ENCODE results near the gene FAM241A. TPM values are rescaled to one million over a fixed set of nuclear protein-coding genes. Genes with fewer than 3 reads are reported as not detected.
"Not testable (repeated sequence)": the region's sequence is repeated elsewhere in the genome, so short reads cannot be mapped to it uniquely, and the experiment has no call there.

FAM241A gene
- total RNA-seq, 2 experiments from 2014 or later, result 1.9 to 2.0 TPM

DNA sequence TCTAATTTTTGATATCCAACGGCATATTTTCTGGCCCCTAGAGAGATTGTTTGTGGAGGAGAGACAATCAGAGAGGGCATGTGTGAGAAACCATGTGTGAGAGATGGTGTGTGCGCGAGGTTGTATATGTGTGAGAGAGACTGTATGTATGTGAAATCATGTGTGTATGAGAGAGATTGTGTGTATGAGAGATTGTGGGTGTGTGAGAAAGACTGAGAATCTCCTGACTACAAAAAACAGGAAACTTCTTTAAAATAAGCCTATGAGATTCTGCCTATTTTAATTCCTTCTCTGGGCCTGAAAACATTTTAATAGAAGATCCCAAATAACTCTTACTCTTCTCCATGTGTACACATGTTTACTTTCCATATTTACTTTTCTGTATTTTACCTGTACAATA lies 1.5 kb upstream of the FAM241A start:
- Mint-ChIP-seq H3K27me3 (no peaks in the 10 kb centered on the region), H3K4me3 (no peak overlapping the region), H3K9me3 (no peaks in the 10 kb centered on the region), H3K4me1 (peaks cover 29% of the 10 kb centered on the region), H3K27ac (no peak overlapping the region), H3K36me3 (no peaks in the 10 kb centered on the region)
- POLR2A ChIA-PET, result no interaction called here
- DNase-seq (no peak), ATAC-seq (ENCODE audit: low read depth) (no peak)

DNA sequence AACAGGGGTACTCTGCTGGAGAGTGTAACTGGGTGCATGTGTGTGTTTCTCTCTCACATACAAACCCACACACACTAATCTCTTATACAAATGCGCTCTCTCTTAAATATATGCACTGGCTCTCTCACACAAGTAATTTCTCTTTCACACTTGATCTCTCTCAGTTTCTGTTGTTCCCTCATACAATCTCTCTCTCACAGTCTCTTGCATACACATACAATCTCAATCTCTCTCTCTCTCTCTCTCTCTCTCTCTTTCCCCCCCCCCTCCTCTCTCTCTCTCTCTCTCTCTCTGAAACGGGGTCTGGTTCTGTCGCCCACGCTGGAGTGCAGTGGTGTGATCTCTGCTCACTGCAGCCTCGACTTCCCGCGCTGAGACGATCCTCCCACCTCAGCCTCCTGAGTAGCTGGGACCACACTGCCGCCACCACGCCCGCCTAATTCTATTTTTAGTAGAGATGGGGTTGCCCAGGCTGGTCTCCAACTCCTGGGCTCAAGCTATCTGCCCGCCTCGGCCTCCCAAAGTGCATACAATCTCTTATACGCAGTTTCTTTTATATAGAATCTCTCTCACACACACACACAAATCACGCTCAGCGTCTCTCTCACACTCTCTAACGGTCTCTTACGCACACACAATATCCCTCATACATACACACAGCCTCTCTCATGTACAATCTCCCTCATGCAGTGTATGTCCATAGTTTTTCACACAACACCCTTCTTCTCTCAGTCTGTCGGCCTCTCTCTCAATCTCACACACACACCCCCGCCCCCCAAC lies 518 bp upstream of the FAM241A start:
- no peaks in the 10 kb centered on the region for H3K27me3 Mint-ChIP-seq
- ATAC-seq (ENCODE audit: low read depth) (no peak), DNase-seq (peak; percentile 32)
- POLR2A ChIA-PET, result interaction anchor here (1.7 kb wide), 1 partner anchor 43 kb away, joined by 8 read pairs; no protein-coding TSS in a partner anchor
- H3K4me3 Mint-ChIP-seq, result peak overlapping the region; percentile 71
- peaks cover 30% of the 10 kb centered on the region for H3K4me1 Mint-ChIP-seq
- peak overlapping the region; percentile 77 for H3K27ac Mint-ChIP-seq
- no peaks in the 10 kb centered on the region for H3K9me3 Mint-ChIP-seq
- no peaks in the 10 kb centered on the region for H3K36me3 Mint-ChIP-seq

- DNase-seq (peak; percentile 70), ATAC-seq (ENCODE audit: low read depth) (peak; percentile 57)
- H3K27ac Mint-ChIP-seq, result peak overlapping the region; percentile 91
- H3K4me3 Mint-ChIP-seq, result peak overlapping the region; percentile 96
- H3K36me3 Mint-ChIP-seq, result no peaks in the 10 kb centered on the region
- POLR2A ChIA-PET, result interaction anchor here (0.5 to 1.7 kb wide), 4 partner anchors 43 to 140 kb away, joined by 4 to 8 read pairs (median 6); partner anchors contain the start of genes AP1AR and TIFA
- H3K4me1 Mint-ChIP-seq, result peaks cover 32% of the 10 kb centered on the region
- H3K9me3 Mint-ChIP-seq, result no peaks in the 10 kb centered on the region
- no peaks in the 10 kb centered on the region for H3K27me3 Mint-ChIP-seq
Measured at GRCh38 chr4:112145790-112146501, 692 bp downstream of the FAM241A start.

- Mint-ChIP-seq H3K4me1 (peaks cover 32% of the 10 kb centered on the region), H3K27me3 (no peaks in the 10 kb centered on the region), H3K36me3 (no peaks in the 10 kb centered on the region), H3K9me3 (no peaks in the 10 kb centered on the region), H3K4me3 (peak overlapping the region; percentile 96), H3K27ac (peak overlapping the region; percentile 91)
- DNase-seq (no peak), ATAC-seq (ENCODE audit: low read depth) (no peak)
- POLR2A ChIA-PET, result interaction anchor here (1.1 to 1.7 kb wide), 3 partner anchors 45 to 139 kb away, joined by 4 to 8 read pairs (median 8); partner anchors contain the start of genes AP1AR and TIFA
Measured at GRCh38 chr4:112146502-112146813, 1.2 kb downstream of the FAM241A start.

- no peak for DNase-seq
- H3K4me3 Mint-ChIP-seq, result peak overlapping the region; percentile 26
- no peak for ATAC-seq (ENCODE audit: low read depth)
- peaks cover 2% of the 10 kb centered on the region for H3K36me3 Mint-ChIP-seq
- H3K27me3 Mint-ChIP-seq, result no peaks in the 10 kb centered on the region
- POLR2A ChIA-PET, result no interaction called here
- H3K9me3 Mint-ChIP-seq, result no peaks in the 10 kb centered on the region
- no peak overlapping the region for H3K27ac Mint-ChIP-seq
- peaks cover 32% of the 10 kb centered on the region for H3K4me1 Mint-ChIP-seq
Measured at GRCh38 chr4:112147697-112148096, 2.4 kb downstream of the FAM241A start.

DNA sequence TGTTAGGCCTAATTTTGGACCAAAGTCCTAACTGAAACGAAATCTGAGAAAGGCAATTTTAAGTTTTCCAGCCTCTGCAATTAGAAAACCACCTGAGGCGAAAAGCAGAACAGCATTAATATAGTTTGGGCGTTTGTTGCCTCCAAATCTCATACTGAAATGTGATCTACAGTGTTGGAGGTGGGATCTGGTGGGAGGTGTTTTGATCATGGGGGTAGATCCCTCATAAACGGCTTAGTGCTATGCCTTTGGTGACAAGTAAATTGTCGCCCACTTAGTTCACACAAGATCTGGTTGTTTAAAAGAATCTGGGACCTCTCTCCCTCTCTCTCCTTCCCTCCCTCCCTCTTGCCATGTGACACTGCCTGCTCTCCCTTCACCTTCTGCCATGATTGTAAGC lies 5.7 kb downstream of the FAM241A start:
- peaks cover 3% of the 10 kb centered on the region for H3K36me3 Mint-ChIP-seq
- no peak for DNase-seq
- no peaks in the 10 kb centered on the region for H3K9me3 Mint-ChIP-seq
- H3K4me3 Mint-ChIP-seq, result no peak overlapping the region
- H3K27ac Mint-ChIP-seq, result no peak overlapping the region
- H3K4me1 Mint-ChIP-seq, result peaks cover 41% of the 10 kb centered on the region
- POLR2A ChIA-PET, result no interaction called here
- ATAC-seq (ENCODE audit: low read depth), result no peak
- no peaks in the 10 kb centered on the region for H3K27me3 Mint-ChIP-seq

- no peaks in the 10 kb centered on the region for H3K27me3 Mint-ChIP-seq
- POLR2A ChIA-PET, result no interaction called here
- H3K9me3 Mint-ChIP-seq, result no peaks in the 10 kb centered on the region
- H3K4me1 Mint-ChIP-seq, result peaks cover 33% of the 10 kb centered on the region
- ATAC-seq (ENCODE audit: low read depth), result no peak
- H3K27ac Mint-ChIP-seq, result peak overlapping the region; percentile 51
- no peak for DNase-seq
- H3K36me3 Mint-ChIP-seq, result peaks cover 7% of the 10 kb centered on the region
- peak overlapping the region; percentile 15 for H3K4me3 Mint-ChIP-seq
Measured at GRCh38 chr4:112152521-112152920, 7.3 kb downstream of the FAM241A start.

DNA sequence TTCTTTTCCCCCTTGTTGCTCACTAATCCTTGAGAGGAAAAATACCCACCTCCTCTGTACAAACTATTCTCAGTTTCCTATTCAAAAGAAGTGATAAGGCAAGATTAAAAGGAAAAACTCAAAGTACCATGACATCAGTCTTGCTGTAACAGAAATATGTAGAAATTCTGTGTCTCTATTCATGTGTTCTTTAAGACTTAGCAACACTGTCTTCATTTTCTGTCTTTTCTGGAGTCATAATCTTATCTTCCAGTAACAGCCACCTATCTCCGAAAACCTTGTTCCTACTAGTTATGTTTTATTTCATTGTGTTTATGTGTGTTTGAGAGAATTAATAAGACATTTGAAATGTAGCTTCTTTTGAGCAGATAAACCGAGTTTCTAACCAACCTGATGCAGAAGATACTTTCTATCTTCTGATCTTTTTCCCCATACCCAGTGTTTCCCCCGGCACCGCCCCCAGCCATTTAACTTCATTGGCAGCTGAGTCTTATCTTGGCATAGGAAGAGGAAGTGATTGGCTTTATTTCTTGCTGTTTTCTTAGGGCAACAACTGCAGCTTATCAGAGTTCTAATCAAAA lies 8.0 kb downstream of the FAM241A start:
- H3K4me3 Mint-ChIP-seq, result peak overlapping the region; percentile 41

GRCh38 chr4:112156112-112156511 lies 10.9 kb downstream of the FAM241A start:
- Mint-ChIP-seq H3K4me3 (no peak overlapping the region), H3K9me3 (peaks cover 11% of the 10 kb centered on the region), H3K4me1 (peaks cover 19% of the 10 kb centered on the region), H3K36me3 (peaks cover 34% of the 10 kb centered on the region), H3K27ac (no peak overlapping the region), H3K27me3 (no peaks in the 10 kb centered on the region)
- no peak for ATAC-seq (ENCODE audit: low read depth)
- DNase-seq, result no peak
- POLR2A ChIA-PET, result no interaction called here

More for the DNA sequence above, 8.0 kb downstream of the FAM241A start:
- H3K27ac Mint-ChIP-seq, result peak overlapping the region; percentile 68
- DNase-seq (no peak), ATAC-seq (ENCODE audit: low read depth) (no peak)
- H3K9me3 Mint-ChIP-seq, result no peaks in the 10 kb centered on the region
- H3K36me3 Mint-ChIP-seq, result peaks cover 10% of the 10 kb centered on the region
- no peaks in the 10 kb centered on the region for H3K27me3 Mint-ChIP-seq
- peaks cover 28% of the 10 kb centered on the region for H3K4me1 Mint-ChIP-seq
- POLR2A ChIA-PET, result no interaction called here

DNA sequence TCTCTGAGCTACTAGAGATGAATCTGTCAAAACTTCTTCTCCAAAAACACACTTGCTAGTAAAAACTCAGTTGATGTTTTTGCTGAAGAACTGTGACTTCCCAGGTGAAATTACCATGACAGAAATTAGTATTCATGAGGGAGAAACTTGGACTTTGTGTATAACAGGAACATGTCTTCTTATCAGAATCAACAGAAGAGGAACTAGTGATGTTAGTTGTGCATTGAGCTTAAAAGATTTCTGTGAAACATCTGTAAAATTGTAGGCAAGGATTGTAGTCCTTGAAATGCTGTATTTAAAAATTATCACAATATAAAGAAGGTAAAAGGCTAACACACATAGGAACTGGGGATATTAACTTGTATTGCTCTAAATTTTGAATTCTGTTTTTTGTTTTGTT lies 11.3 kb downstream of the FAM241A start:
- H3K9me3 Mint-ChIP-seq, result peaks cover 13% of the 10 kb centered on the region
- POLR2A ChIA-PET, result no interaction called here
- H3K4me3 Mint-ChIP-seq, result no peak overlapping the region
- peaks cover 37% of the 10 kb centered on the region for H3K36me3 Mint-ChIP-seq
- ATAC-seq (ENCODE audit: low read depth) (no peak), DNase-seq (no peak)
- H3K4me1 Mint-ChIP-seq, result peaks cover 18% of the 10 kb centered on the region
- H3K27ac Mint-ChIP-seq, result no peak overlapping the region
- H3K27me3 Mint-ChIP-seq, result no peaks in the 10 kb centered on the region

DNA sequence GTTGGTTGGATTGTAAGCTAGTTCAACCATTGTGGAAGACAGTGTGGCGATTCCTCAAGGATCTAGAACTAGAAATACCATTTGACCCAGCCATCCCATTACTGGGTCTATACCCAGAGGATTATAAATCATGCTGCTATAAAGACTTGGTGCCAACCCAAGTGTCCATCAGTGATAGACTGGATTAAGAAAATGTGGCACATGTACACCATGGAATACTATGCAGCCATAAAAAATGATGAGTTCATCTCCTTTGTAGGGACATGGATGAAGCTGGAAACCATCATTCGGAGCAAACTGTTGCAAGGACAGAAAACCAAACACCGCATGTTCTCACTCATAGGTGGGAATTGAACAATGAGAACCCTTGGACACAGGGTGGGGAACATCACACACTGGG lies 18.5 kb downstream of the FAM241A start:
- peaks cover 16% of the 10 kb centered on the region for H3K4me1 Mint-ChIP-seq
- DNase-seq; POLR2A ChIA-PET; H3K4me3 Mint-ChIP-seq; H3K27ac Mint-ChIP-seq; ATAC-seq (ENCODE audit: low read depth); H3K27me3 Mint-ChIP-seq: not testable (repeated sequence)
- H3K36me3 Mint-ChIP-seq, result peaks cover 40% of the 10 kb centered on the region
- peaks cover 23% of the 10 kb centered on the region for H3K9me3 Mint-ChIP-seq

DNA sequence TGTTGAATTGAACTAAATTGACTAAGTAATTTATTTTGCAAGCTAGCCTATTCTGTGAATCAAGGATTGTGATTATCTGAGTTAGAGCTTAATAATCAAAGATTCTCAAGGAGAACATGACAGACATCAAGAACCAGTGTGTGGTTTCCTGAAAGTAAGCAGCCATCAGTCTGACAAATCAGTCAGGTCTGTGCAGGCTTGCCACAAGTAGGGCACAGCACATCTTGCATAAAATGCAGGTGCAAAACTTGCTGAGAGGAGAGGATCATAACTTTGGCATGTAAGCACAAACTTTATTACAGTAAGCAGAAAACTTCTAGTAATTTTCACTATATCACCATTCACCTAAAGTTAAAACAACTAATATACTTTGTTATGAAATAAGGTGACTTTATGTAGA lies 22.5 kb downstream of the FAM241A start:
- H3K36me3 Mint-ChIP-seq, result peaks cover 9% of the 10 kb centered on the region
- H3K27ac Mint-ChIP-seq, result no peak overlapping the region
- no peak for DNase-seq
- POLR2A ChIA-PET, result no interaction called here
- no peaks in the 10 kb centered on the region for H3K27me3 Mint-ChIP-seq
- peak; percentile 92 for ATAC-seq (ENCODE audit: low read depth)
- H3K4me1 Mint-ChIP-seq, result peaks cover 28% of the 10 kb centered on the region
- peaks cover 4% of the 10 kb centered on the region for H3K9me3 Mint-ChIP-seq
- H3K4me3 Mint-ChIP-seq, result no peak overlapping the region

DNA sequence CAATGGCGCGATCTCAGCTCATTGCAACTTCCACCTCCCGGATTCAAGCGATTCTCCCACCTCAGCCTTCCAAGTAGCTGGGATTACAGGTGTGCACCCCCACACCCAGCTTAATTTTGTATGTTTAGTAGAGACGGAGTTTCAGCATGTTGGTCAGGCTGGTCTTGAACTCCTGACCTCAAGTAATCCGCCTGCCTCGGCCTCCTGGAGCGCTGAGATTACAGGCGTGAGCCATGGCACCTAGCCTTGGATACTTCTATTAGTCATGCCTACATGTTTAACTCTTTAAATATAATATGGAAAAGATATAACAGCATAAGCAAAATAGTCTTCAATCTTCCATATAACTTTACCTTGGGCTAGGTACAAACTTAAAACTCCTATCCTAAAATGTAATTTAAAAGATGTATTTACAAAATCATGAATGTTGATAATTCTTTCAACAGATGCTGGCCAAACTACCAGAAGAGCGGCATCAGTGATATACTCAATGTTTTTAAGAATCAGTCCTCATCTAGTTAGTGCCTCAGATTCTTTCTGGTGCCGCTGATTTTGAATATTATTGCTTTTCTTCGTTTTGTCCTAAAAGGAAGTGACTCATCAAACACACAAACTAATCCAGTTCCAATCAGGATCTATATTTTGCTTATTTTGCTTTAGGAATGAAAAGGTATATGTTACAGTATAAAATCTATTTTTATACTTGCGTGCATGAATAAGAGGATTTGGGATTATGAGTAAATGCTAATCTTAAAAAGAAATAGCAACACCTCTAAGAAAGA lies 23.7 kb downstream of the FAM241A start:
- no peak for ATAC-seq (ENCODE audit: low read depth)
- Mint-ChIP-seq H3K9me3 (peaks cover 4% of the 10 kb centered on the region), H3K4me3 (no peak overlapping the region), H3K4me1 (peaks cover 28% of the 10 kb centered on the region), H3K27ac (no peak overlapping the region), H3K36me3 (peaks cover 10% of the 10 kb centered on the region), H3K27me3 (no peaks in the 10 kb centered on the region)
- POLR2A ChIA-PET, result no interaction called here
- DNase-seq, result no peak
